H9 (cell line): Measurements from ENCODE around the gene NSF. TPM values are rescaled to one million over a fixed set of nuclear protein-coding genes. Genes with fewer than 3 reads are reported as not detected.

Experiments used
- DNase-seq: peaks from one replicate; pipeline ENCODE4 v3.0.0-alpha.2; 2017
- H2AFZ ChIP-seq: one replicate; pipeline ENCODE4 v1.6.1; 2013; ENCODE audit warnings: mild to moderate bottlenecking, low read length, control low read depth, moderate library complexity
- H2AK5ac ChIP-seq: 2 replicates; pipeline ENCODE4 v1.6.1; 2013; ENCODE audit warnings: low read length, control low read depth, mixed read lengths; ENCODE audit not compliant: insufficient read length
- H2BK120ac ChIP-seq: one replicate; pipeline ENCODE4 v1.6.1; 2013; ENCODE audit warnings: low read depth, mild to moderate bottlenecking, low read length, control low read depth, inconsistent platforms; ENCODE audit not compliant: poor library complexity, severe bottlenecking
- H2BK12ac ChIP-seq: 2 replicates; pipeline ENCODE4 v1.6.1; 2013; ENCODE audit warnings: low read length, control low read depth, mixed read lengths, low read depth; ENCODE audit not compliant: insufficient read length
- H2BK15ac ChIP-seq: 2 replicates; pipeline ENCODE4 v1.6.1; 2013; ENCODE audit warnings: low read depth, low read length, control low read depth
- H2BK20ac ChIP-seq: one replicate; pipeline ENCODE4 v1.6.1; 2013; ENCODE audit warnings: low read depth, mild to moderate bottlenecking, low read length, control low read depth, inconsistent platforms; ENCODE audit not compliant: poor library complexity, severe bottlenecking
- H2BK5ac ChIP-seq: 2 replicates; pipeline ENCODE4 v1.6.1; 2013; ENCODE audit warnings: low read length, control low read depth, mixed read lengths; ENCODE audit not compliant: insufficient read length
- H3K14ac ChIP-seq: 2 replicates; pipeline ENCODE4 v1.6.1; 2013; ENCODE audit warnings: low read length, control low read depth; ENCODE audit not compliant: insufficient read depth
- H3K18ac ChIP-seq: 2 replicates; pipeline ENCODE4 v1.6.1; 2013; ENCODE audit warnings: low read depth, mild to moderate bottlenecking, mixed read lengths, low read length, control low read depth; ENCODE audit not compliant: insufficient read length
- H3K23ac ChIP-seq: 2 replicates; pipeline ENCODE4 v1.6.1; 2013; ENCODE audit warnings: low read length, control low read depth, mixed read lengths, low read depth; ENCODE audit not compliant: insufficient read length
- H3K23me2 ChIP-seq: 2 replicates; pipeline ENCODE4 v1.6.1; 2013; ENCODE audit warnings: low read depth, mild to moderate bottlenecking, mixed read lengths, low read length, control low read depth; ENCODE audit not compliant: insufficient read length, poor library complexity, severe bottlenecking
- H3K27ac ChIP-seq: 2 replicates; pipeline ENCODE4 v1.5.1; 2013; ENCODE audit warnings: low read length, control low read depth, mixed read lengths, low read depth; ENCODE audit not compliant: insufficient read length
- H3K27me3 ChIP-seq: 2 replicates; pipeline ENCODE4 v1.6.1; 2013; ENCODE audit warnings: low read length, control low read depth, inconsistent platforms; ENCODE audit not compliant: insufficient read depth
- H3K4ac ChIP-seq: 2 replicates; pipeline ENCODE4 v1.6.1; 2013; ENCODE audit warnings: low read depth, mild to moderate bottlenecking, control low read depth, inconsistent platforms, low read length, moderate library complexity
- H3K4me1 ChIP-seq: 2 replicates; pipeline ENCODE4 v1.6.1; 2013; ENCODE audit warnings: low read length, control low read depth, inconsistent platforms; ENCODE audit not compliant: insufficient read depth
- H3K4me2 ChIP-seq: 2 replicates; pipeline ENCODE4 v1.6.1; 2013; ENCODE audit warnings: low read length, control low read depth, mixed read lengths; ENCODE audit not compliant: insufficient read length, insufficient read depth
- H3K56ac ChIP-seq: 2 replicates; pipeline ENCODE4 v1.6.1; 2013; ENCODE audit warnings: low read depth, mild to moderate bottlenecking, mixed read lengths, low read length, control low read depth; ENCODE audit not compliant: insufficient read length
- H3K79me1 ChIP-seq: 2 replicates; pipeline ENCODE4 v1.6.1; 2013; ENCODE audit warnings: low read depth, mild to moderate bottlenecking, moderate library complexity, low read length, control low read depth, inconsistent platforms; ENCODE audit not compliant: insufficient read depth, poor library complexity, severe bottlenecking
- H3K79me2 ChIP-seq: 2 replicates; pipeline ENCODE4 v1.6.1; 2013; ENCODE audit warnings: low read length, control low read depth, inconsistent platforms; ENCODE audit not compliant: insufficient read depth
- H3K9ac ChIP-seq: 2 replicates; pipeline ENCODE4 v1.6.1; 2013; ENCODE audit warnings: low read length, control low read depth, mixed read lengths; ENCODE audit not compliant: insufficient read length; ENCODE audit errors: extremely low read depth
- H3K9me3 ChIP-seq: one replicate; pipeline ENCODE4 v1.6.1; 2013; ENCODE audit warnings: low read depth, low read length, inconsistent platforms; ENCODE audit not compliant: control insufficient read depth
- H3T11ph ChIP-seq: one replicate; pipeline ENCODE4 v1.6.1; 2013; ENCODE audit warnings: mild to moderate bottlenecking, low read length, control low read depth, inconsistent platforms
- H4K20me1 ChIP-seq: one replicate; pipeline ENCODE4 v1.6.1; 2013; ENCODE audit not compliant: control insufficient read depth, insufficient read length, insufficient read depth
- H4K5ac ChIP-seq: 2 replicates; pipeline ENCODE4 v1.6.1; 2013; ENCODE audit warnings: low read depth, mild to moderate bottlenecking, mixed read lengths, low read length, control low read depth; ENCODE audit not compliant: insufficient read length
- H4K8ac ChIP-seq: replicated peaks from 2 replicates; pipeline ENCODE4 v1.6.1; 2013; ENCODE audit warnings: low read length, control low read depth, mixed read lengths, low read depth; ENCODE audit not compliant: insufficient read length
- H4K91ac ChIP-seq: 2 replicates; pipeline ENCODE4 v1.6.1; 2013; ENCODE audit warnings: low read depth, mild to moderate bottlenecking, moderate library complexity, mixed read lengths, low read length, control low read depth; ENCODE audit not compliant: insufficient read length
- H3K27ac Mint-ChIP-seq, 3 experiments: 2 replicates in 2 of 3; 3 replicates in 1 of 3; pipeline ENCODE4 v1.8.0; 2020 to 2021; ENCODE audit warnings: mixed read lengths in 3 of 3, mild to moderate bottlenecking in 1 of 3, moderate library complexity in 1 of 3
- H3K27me3 Mint-ChIP-seq: 2 replicates; pipeline ENCODE4 v1.8.0; 2021; ENCODE audit warnings: low read depth, mild to moderate bottlenecking, moderate library complexity, mixed read lengths
- H3K36me3 Mint-ChIP-seq, 3 experiments: 2 replicates in 2 of 3; 3 replicates in 1 of 3; pipeline ENCODE4 v1.8.0; 2020 to 2021; ENCODE audit warnings: low read depth in 3 of 3, mixed read lengths in 3 of 3; ENCODE audit not compliant: insufficient read depth in 1 of 3
- H3K4me1 Mint-ChIP-seq, 2 experiments: 2 replicates each; pipeline ENCODE4 v1.8.0; 2020; ENCODE audit warnings: mixed read lengths in 2 of 2
- H3K4me3 Mint-ChIP-seq, 2 experiments: 2 replicates in 1 of 2; 3 replicates in 1 of 2; pipeline ENCODE4 v1.8.0; 2020 to 2021; ENCODE audit warnings: mild to moderate bottlenecking in 2 of 2, mixed read lengths in 2 of 2, moderate library complexity in 1 of 2
- H3K9me3 Mint-ChIP-seq, 2 experiments: 2 replicates in 1 of 2; 3 replicates in 1 of 2; pipeline ENCODE4 v1.8.0; 2020; ENCODE audit warnings: mild to moderate bottlenecking in 2 of 2, mixed read lengths in 2 of 2, moderate library complexity in 1 of 2
- CTCF ChIP-seq: fragments of 200-600 bp; sonication (generic); conservative IDR thresholded peaks from 3 replicates; pipeline ENCODE4 v1.8.0; 2021; ENCODE audit warnings: antibody characterized with exemption, mild to moderate bottlenecking
- WGBS: extraction: QIAGEN DNeasy Blood & Tissue Kit; methylation state at CpG from one replicate; pipeline ENCODE4 v1.1.7; 2013; ENCODE audit warnings: missing lambda C conversion rate, low lambda C conversion rate, mixed read lengths; ENCODE audit not compliant: insufficient read length; ENCODE audit errors: extremely low coverage; 5-methylcytosine and 5-hydroxymethylcytosine counted together
- total RNA-seq: library from RNA; stranded (reverse); gene quantifications from 2 replicates; pipeline ENCODE4 v1.2.1, GENCODE V29; 2021

Gene NSF
- total RNA-seq, 1 experiment from 2014 or later, result 36.4 TPM

GRCh38 chr17:46737326-46737725 lies 146.9 kb downstream of the NSF start:
- Histone ChIP-seq H2BK20ac (no peak overlapping the region), H2AFZ (no peak overlapping the region), H3K23me2 (no peaks in the 10 kb centered on the region), H3K9me3 (no peaks in the 10 kb centered on the region), H3K14ac (no peak overlapping the region), H3K79me1 (no peaks in the 10 kb centered on the region), H3T11ph (no peak overlapping the region), H3K9ac (no peak overlapping the region), H3K27me3 (no peaks in the 10 kb centered on the region), H2BK5ac (no peak overlapping the region), H2BK12ac (no peak overlapping the region), H2BK15ac (no peak overlapping the region), H2AK5ac (no peak overlapping the region), H4K8ac (no peak overlapping the region), H4K5ac (no peak overlapping the region), H3K4ac (no peak overlapping the region), H2BK120ac (no peak overlapping the region), H3K23ac (no peak overlapping the region), H3K79me2 (no peaks in the 10 kb centered on the region), H4K91ac (no peak overlapping the region), H3K27ac (no peak overlapping the region), H4K20me1 (no peaks in the 10 kb centered on the region), H3K4me1 (no peaks in the 10 kb centered on the region), H3K18ac (no peak overlapping the region), H3K56ac (no peak overlapping the region), H3K4me2 (no peak overlapping the region)
- H3K4me3 Mint-ChIP-seq, result no peak overlapping the region
- TF ChIP-seq CTCF, result no peak
- no peaks in the 10 kb centered on the region for H3K9me3 Mint-ChIP-seq
- peaks cover 0 to 2% (median 0%) of the 10 kb centered on the region in 3 experiments; a peak in 2 of 7 replicates for H3K36me3 Mint-ChIP-seq
- no peaks in the 10 kb centered on the region; the same call in 1 of the 2 replicates for H3K27me3 Mint-ChIP-seq
- no CpG with 5 or more reads among the region's 4 CpGs for WGBS
- H3K27ac Mint-ChIP-seq, result no peak overlapping the region
- H3K4me1 Mint-ChIP-seq, result peaks cover 23 to 28% of the 10 kb centered on the region in 2 experiments
- no peak for DNase-seq
